ENCODE results near the gene MLLT1. TPM values are rescaled to one million over a fixed set of nuclear protein-coding genes. Genes with fewer than 3 reads are reported as not detected.

Gene MLLT1
- total and polyA plus RNA-seq, 2 donors (not counting 1 experiment from before 2014, with no cell fraction given): 19.4 to 40.2 TPM

GRCh38 chr19:6261883-6262282 is 17.9 kb downstream of the MLLT1 start:
- H3K9me3 ChIP-seq (ENCODE audit: control extremely low read depth in 1 of 3, control insufficient read depth in 2 of 3, insufficient read depth in 1 of 3, low read length in 2 of 3): no peaks in the 10 kb centered on the region
- no peaks in the 10 kb centered on the region for H3K9me3 Mint-ChIP-seq (ENCODE audit: insufficient read depth)
- intact Hi-C loops (cut with micrococcal nuclease): no loop called here
- TF ChIP-seq CTCF (IDR thresholded peaks at IDR 0.05): no peak
- no peak for TF ChIP-seq EZH2 (IDR thresholded peaks at IDR 0.05; ENCODE audit: borderline replicate concordance, insufficient read depth, low read depth, low read length, poor library complexity, severe bottlenecking)
- H4K20me1 ChIP-seq (ENCODE audit: control insufficient read depth, insufficient read depth, low read length, poor library complexity, severe bottlenecking): peaks cover 57% of the 10 kb centered on the region
- H3K9ac ChIP-seq (ENCODE audit: low read length): no peak overlapping the region
- H3K4me3 ChIP-seq (ENCODE audit: control extremely low read depth in 1 of 5, extremely low read depth in 1 of 5, insufficient read depth in 1 of 5, low read depth in 2 of 5, low read length in 4 of 5): no peak overlapping the region
- CTCF ChIA-PET: interaction anchor here (0.6 kb wide), 1 partner anchor 518 kb away, joined by 3 read pairs; no protein-coding TSS in a partner anchor
- no peak for DNase-seq
- no peak for ATAC-seq (ENCODE audit: low read depth)
- no peaks in the 10 kb centered on the region for H3K27me3 Mint-ChIP-seq
- no peak overlapping the region for H3K27ac Mint-ChIP-seq
- H3K4me1 ChIP-seq (ENCODE audit: control insufficient read depth in 2 of 2, insufficient read depth in 2 of 2, low read length in 2 of 2): peaks cover 10 to 16% of the 10 kb centered on the region in 2 donors
- H3K27me3 ChIP-seq (replicated peaks in 1 of 4; ENCODE audit: control extremely low read depth in 1 of 4, control insufficient read depth in 3 of 4, insufficient read depth in 4 of 4, low read length in 3 of 4): no peaks in the 10 kb centered on the region
- peaks cover 0 to 34% of the 10 kb centered on the region in 2 experiments for H3K36me3 ChIP-seq (replicated peaks in 1 of 2; ENCODE audit: control extremely low read depth in 1 of 2, control insufficient read depth in 1 of 2, extremely low read depth in 1 of 2, insufficient read depth in 2 of 2, low read length in 1 of 2)
- H3K79me2 ChIP-seq (ENCODE audit: control insufficient read depth, insufficient read depth, low read length): peaks cover 64% of the 10 kb centered on the region
- POLR2A ChIA-PET: no interaction called here
- H2AFZ ChIP-seq (ENCODE audit: insufficient read depth, low read depth, low read length, poor library complexity, severe bottlenecking): no peak overlapping the region
- WGBS (ENCODE audit: insufficient coverage): 92% methylated on average over 12 of the region's 15 CpGs
- H3K27ac ChIP-seq (ENCODE audit: low read length in 2 of 2): no peak overlapping the region
- H3K4me2 ChIP-seq (replicated peaks; ENCODE audit: low read depth, low read length, poor library complexity, severe bottlenecking): no peak overlapping the region
- peaks cover 22% of the 10 kb centered on the region for H3K4me1 Mint-ChIP-seq
- H3K4me3 Mint-ChIP-seq: no peak overlapping the region

DNA sequence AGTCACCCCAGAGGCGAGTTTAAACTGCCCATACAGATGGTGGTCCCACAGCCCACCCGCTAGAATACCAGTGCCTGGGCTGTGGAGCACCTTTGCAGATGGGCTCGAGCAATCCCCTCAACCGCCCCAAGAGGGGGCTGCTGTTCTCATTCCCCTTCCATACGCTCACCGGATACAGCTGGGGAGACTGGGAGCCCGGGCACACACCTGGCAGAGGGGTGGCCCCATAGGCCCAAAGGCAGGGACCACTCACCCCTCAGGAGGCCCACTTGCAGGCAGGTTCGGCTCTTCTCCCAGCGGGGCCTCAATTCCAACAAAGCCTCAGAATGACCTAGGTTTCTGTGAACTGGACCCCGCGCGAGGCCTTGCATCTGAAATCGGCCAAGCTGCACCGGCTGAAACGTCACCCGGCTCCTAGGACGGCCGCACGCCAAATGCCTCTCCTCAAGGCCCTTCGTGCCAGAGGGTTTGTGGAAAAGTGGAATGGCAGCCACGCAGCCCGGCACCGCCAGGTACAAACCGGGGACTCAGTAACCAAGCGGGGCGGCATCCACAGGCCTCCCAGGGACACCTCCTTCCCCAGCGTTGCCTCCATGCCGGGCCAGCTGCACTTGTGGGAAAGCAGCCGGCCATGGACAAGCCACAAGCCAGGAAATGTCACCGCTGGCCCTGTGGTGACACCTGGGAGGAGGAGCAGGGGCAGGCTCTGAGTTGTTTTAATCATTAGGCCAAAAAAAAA is 18.7 kb downstream of the MLLT1 start:
- Mint-ChIP-seq H3K27ac (no peak overlapping the region), H3K4me3 (no peak overlapping the region), H3K4me1 (peaks cover 24% of the 10 kb centered on the region), H3K9me3 (ENCODE audit: insufficient read depth) (no peaks in the 10 kb centered on the region), H3K27me3 (no peaks in the 10 kb centered on the region)
- Histone ChIP-seq H3K79me2 (ENCODE audit: control insufficient read depth, insufficient read depth, low read length) (peaks cover 65% of the 10 kb centered on the region), H3K4me1 (ENCODE audit: control insufficient read depth in 2 of 2, insufficient read depth in 2 of 2, low read length in 2 of 2) (peaks cover 10 to 16% of the 10 kb centered on the region in 2 donors), H3K27ac (ENCODE audit: low read length in 2 of 2) (no peak overlapping the region), H3K4me3 (ENCODE audit: control extremely low read depth in 1 of 5, extremely low read depth in 1 of 5, insufficient read depth in 1 of 5, low read depth in 2 of 5, low read length in 4 of 5) (no peak overlapping the region), H4K20me1 (ENCODE audit: control insufficient read depth, insufficient read depth, low read length, poor library complexity, severe bottlenecking) (peaks cover 57% of the 10 kb centered on the region), H2AFZ (ENCODE audit: insufficient read depth, low read depth, low read length, poor library complexity, severe bottlenecking) (no peak overlapping the region), H3K36me3 (replicated peaks in 1 of 2; ENCODE audit: control extremely low read depth in 1 of 2, control insufficient read depth in 1 of 2, extremely low read depth in 1 of 2, insufficient read depth in 2 of 2, low read length in 1 of 2) (peaks cover 0 to 34% of the 10 kb centered on the region in 2 experiments), H3K9ac (ENCODE audit: low read length) (no peak overlapping the region), H3K4me2 (replicated peaks; ENCODE audit: low read depth, low read length, poor library complexity, severe bottlenecking) (no peak overlapping the region), H3K9me3 (ENCODE audit: control extremely low read depth in 1 of 3, control insufficient read depth in 2 of 3, insufficient read depth in 1 of 3, low read length in 2 of 3) (no peaks in the 10 kb centered on the region), H3K27me3 (replicated peaks in 1 of 4; ENCODE audit: control extremely low read depth in 1 of 4, control insufficient read depth in 3 of 4, insufficient read depth in 4 of 4, low read length in 3 of 4) (no peaks in the 10 kb centered on the region)
- ATAC-seq (ENCODE audit: low read depth): no peak
- intact Hi-C loops (cut with micrococcal nuclease): no loop called here
- peak; percentile 35 for DNase-seq
- CTCF ChIA-PET: interaction anchor here (0.6 kb wide), 1 partner anchor 519 kb away, joined by 3 read pairs; no protein-coding TSS in a partner anchor
- TF ChIP-seq CTCF (IDR thresholded peaks at IDR 0.05) (peak; percentile 48), EZH2 (IDR thresholded peaks at IDR 0.05; ENCODE audit: borderline replicate concordance, insufficient read depth, low read depth, low read length, poor library complexity, severe bottlenecking) (no peak)
- POLR2A ChIA-PET: no interaction called here
- 73% methylated on average over 18 of the region's 30 CpGs for WGBS (ENCODE audit: insufficient coverage)

Measured in B cell (primary cell).